ENCODE results near the gene KRT84.
A peak's percentile ranks its signal among the peaks of the same experiment; 100 is the strongest.

Gene KRT84

GRCh38 chr12:52385226-52385702 lies at the start of gene KRT84:
TSS of gene KRT84 (minus strand) at chr12:52385652. CDS start at chr12:52385585, 67 bp downstream.
- Histone ChIP-seq H3K36me3 (ENCODE audit: insufficient read depth, low read length) (no peaks in the 10 kb centered on the region), H3K27ac (ENCODE audit: low read depth, low read length) (no peak within 1 kb of the TSS), H3K4me3 (ENCODE audit: low read depth in 1 of 2, low read length in 2 of 2) (no peak within 1 kb of the TSS), H3K4me1 (ENCODE audit: insufficient read depth, low read length) (no peaks in the 10 kb centered on the region), H3K9ac (ENCODE audit: low read length) (no peak within 1 kb of the TSS), H3K9me3 (ENCODE audit: low read length) (no peaks in the 10 kb centered on the region), H3K27me3 (ENCODE audit: control insufficient read depth in 1 of 2, insufficient read depth in 2 of 2, low read length in 2 of 2) (no peaks in the 10 kb centered on the region)

- Histone ChIP-seq H3K27ac (ENCODE audit: low read depth, low read length) (no peak overlapping the region), H3K27me3 (ENCODE audit: control insufficient read depth in 1 of 2, insufficient read depth in 2 of 2, low read length in 2 of 2) (no peaks in the 10 kb centered on the region), H3K9ac (ENCODE audit: low read length) (no peak overlapping the region), H3K4me1 (ENCODE audit: insufficient read depth, low read length) (peaks cover 18% of the 10 kb centered on the region), H3K36me3 (ENCODE audit: insufficient read depth, low read length) (no peaks in the 10 kb centered on the region), H3K4me3 (ENCODE audit: low read depth in 1 of 2, low read length in 2 of 2) (no peak overlapping the region), H3K9me3 (ENCODE audit: low read length) (no peaks in the 10 kb centered on the region)
Observed at GRCh38 chr12:52434760-52435530, 49.5 kb upstream of the KRT84 start.

DNA sequence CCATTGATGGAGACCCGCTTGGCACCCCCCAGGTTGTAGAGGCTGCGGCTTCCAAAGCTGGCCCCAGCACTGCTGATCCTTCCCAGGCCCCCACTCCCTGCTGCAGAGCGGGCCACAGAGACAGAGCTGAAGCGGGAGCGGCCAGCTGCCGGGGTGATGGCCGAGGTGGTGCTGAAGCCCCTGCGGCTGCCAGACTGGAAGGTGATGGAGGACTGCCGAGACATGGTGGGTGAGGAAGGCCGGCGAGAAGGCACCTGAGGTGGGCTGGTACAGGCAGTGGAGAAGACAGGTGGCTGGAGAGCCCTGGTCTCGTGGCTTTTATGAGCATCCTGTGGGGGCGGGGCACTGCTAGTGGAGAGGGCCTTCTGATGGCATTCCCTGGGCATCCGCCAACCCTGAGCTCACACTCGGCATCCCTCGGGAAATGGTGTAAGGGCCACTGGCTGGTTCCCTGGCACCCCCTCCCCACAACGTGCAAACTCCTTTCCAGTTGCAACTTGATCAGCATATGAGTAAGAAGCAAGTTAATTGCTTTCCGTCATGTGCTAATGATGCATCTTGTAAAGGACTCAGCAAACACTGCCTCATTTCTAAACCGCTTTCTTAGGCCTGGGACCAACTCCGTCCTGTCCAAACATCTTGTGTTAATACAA lies 48.8 kb upstream of the KRT84 start, which contains the start of gene KRT75:
KRT75 (minus strand) TSS at position 291 of the 653 bp plus-strand sequence; CDS start at position 224, 67 bp downstream.
- H3K9ac ChIP-seq (ENCODE audit: low read length) = no peak within 1 kb of the TSS
- no peaks in the 10 kb centered on the region for H3K9me3 ChIP-seq (ENCODE audit: low read length)
- no peaks in the 10 kb centered on the region for H3K36me3 ChIP-seq (ENCODE audit: insufficient read depth, low read length)
- H3K27me3 ChIP-seq (ENCODE audit: control insufficient read depth in 1 of 2, insufficient read depth in 2 of 2, low read length in 2 of 2) = no peaks in the 10 kb centered on the region
- peaks cover 18% of the 10 kb centered on the region for H3K4me1 ChIP-seq (ENCODE audit: insufficient read depth, low read length)
- H3K4me3 ChIP-seq (ENCODE audit: low read depth in 1 of 2, low read length in 2 of 2) = no peak within 1 kb of the TSS
- H3K27ac ChIP-seq (ENCODE audit: low read depth, low read length) = no peak within 1 kb of the TSS

DNA sequence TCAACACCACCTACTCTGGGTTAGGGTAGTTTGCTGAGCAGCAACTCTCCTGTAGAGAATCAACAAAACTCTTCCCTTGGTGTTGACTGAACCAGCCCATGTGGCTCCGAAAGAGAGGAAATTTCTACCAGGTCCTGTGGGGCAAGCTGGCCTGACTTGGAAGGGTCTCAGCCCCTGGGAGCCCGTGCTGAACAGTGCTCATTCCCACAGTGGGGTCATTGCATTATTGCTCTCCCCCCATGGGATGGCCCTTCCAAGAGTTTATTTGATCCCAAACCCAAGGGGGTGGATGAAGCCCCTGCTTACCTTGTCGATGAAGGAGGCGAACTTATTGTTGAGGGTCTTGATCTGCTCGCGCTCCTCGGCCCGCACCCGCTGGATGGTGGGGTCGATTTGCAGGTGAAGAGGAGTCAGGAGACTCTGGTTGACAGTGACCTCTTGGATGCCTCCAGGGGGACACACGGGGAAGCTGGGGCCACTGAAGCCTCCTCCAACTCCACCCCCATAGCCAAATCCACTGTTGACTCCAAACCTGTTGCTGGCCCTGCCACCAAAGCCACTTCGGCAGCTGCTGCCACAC lies 48.1 kb upstream of the KRT84 start:
- H3K9ac ChIP-seq (ENCODE audit: low read length) = no peak overlapping the region
- peaks cover 18% of the 10 kb centered on the region for H3K4me1 ChIP-seq (ENCODE audit: insufficient read depth, low read length)
- no peak overlapping the region for H3K27ac ChIP-seq (ENCODE audit: low read depth, low read length)
- H3K4me3 ChIP-seq (ENCODE audit: low read depth in 1 of 2, low read length in 2 of 2) = no peak overlapping the region
- H3K9me3 ChIP-seq (ENCODE audit: low read length) = no peaks in the 10 kb centered on the region
- H3K36me3 ChIP-seq (ENCODE audit: insufficient read depth, low read length) = no peaks in the 10 kb centered on the region
- H3K27me3 ChIP-seq (ENCODE audit: control insufficient read depth in 1 of 2, insufficient read depth in 2 of 2, low read length in 2 of 2) = no peaks in the 10 kb centered on the region

- peaks cover 18% of the 10 kb centered on the region for H3K4me1 ChIP-seq (ENCODE audit: insufficient read depth, low read length)
- no peak overlapping the region for H3K27ac ChIP-seq (ENCODE audit: low read depth, low read length)
- H3K4me3 ChIP-seq (ENCODE audit: low read depth in 1 of 2, low read length in 2 of 2) = no peak overlapping the region
- H3K9ac ChIP-seq (ENCODE audit: low read length) = no peak overlapping the region
- no peaks in the 10 kb centered on the region for H3K27me3 ChIP-seq (ENCODE audit: control insufficient read depth in 1 of 2, insufficient read depth in 2 of 2, low read length in 2 of 2)
- no peaks in the 10 kb centered on the region for H3K9me3 ChIP-seq (ENCODE audit: low read length)
- no peaks in the 10 kb centered on the region for H3K36me3 ChIP-seq (ENCODE audit: insufficient read depth, low read length)
Observed at GRCh38 chr12:52432559-52433207, 47.2 kb upstream of the KRT84 start.

- H3K27me3 ChIP-seq (ENCODE audit: control insufficient read depth in 1 of 2, insufficient read depth in 2 of 2, low read length in 2 of 2) = no peaks in the 10 kb centered on the region
- H3K27ac ChIP-seq (ENCODE audit: low read depth, low read length) = no peak overlapping the region
- no peak overlapping the region for H3K9ac ChIP-seq (ENCODE audit: low read length)
- H3K4me1 ChIP-seq (ENCODE audit: insufficient read depth, low read length) = peaks cover 36% of the 10 kb centered on the region
- no peaks in the 10 kb centered on the region for H3K9me3 ChIP-seq (ENCODE audit: low read length)
- no peaks in the 10 kb centered on the region for H3K36me3 ChIP-seq (ENCODE audit: insufficient read depth, low read length)
- H3K4me3 ChIP-seq (ENCODE audit: low read depth in 1 of 2, low read length in 2 of 2) = no peak overlapping the region
Observed at GRCh38 chr12:52428121-52428520, 42.7 kb upstream of the KRT84 start.

GRCh38 chr12:52427083-52427482 lies 41.6 kb upstream of the KRT84 start:
- Histone ChIP-seq H3K36me3 (ENCODE audit: insufficient read depth, low read length) (no peaks in the 10 kb centered on the region), H3K27me3 (ENCODE audit: control insufficient read depth in 1 of 2, insufficient read depth in 2 of 2, low read length in 2 of 2) (no peaks in the 10 kb centered on the region), H3K4me1 (ENCODE audit: insufficient read depth, low read length) (peaks cover 43% of the 10 kb centered on the region), H3K9me3 (ENCODE audit: low read length) (no peaks in the 10 kb centered on the region), H3K27ac (ENCODE audit: low read depth, low read length) (no peak overlapping the region), H3K4me3 (ENCODE audit: low read depth in 1 of 2, low read length in 2 of 2) (no peak overlapping the region), H3K9ac (ENCODE audit: low read length) (no peak overlapping the region)

DNA sequence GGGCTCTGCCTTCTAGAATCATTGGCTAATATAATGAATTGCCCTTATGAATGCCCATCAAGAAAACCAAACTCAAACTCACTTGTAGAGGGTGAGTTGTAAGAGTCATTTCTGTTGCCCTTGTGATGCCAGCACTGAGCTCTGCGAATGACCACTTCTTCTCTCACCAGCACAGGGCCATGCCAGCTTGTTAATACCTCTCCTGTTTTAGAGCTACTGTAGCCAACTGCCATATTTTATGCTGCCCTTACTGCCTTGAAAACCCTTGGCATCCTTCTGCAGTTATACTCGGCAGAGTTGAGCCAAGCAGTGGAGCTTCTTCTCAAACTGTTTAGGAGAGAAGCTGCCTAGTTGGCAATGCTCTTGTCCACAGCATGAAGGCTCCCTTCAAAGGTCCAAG lies 40.6 kb upstream of the KRT84 start:
- no peaks in the 10 kb centered on the region for H3K27me3 ChIP-seq (ENCODE audit: control insufficient read depth in 1 of 2, insufficient read depth in 2 of 2, low read length in 2 of 2)

GRCh38 chr12:52425466-52425865 lies 40.0 kb upstream of the KRT84 start:
- no peaks in the 10 kb centered on the region for H3K9me3 ChIP-seq (ENCODE audit: low read length)
- H3K9ac ChIP-seq (ENCODE audit: low read length) = no peak overlapping the region
- H3K4me3 ChIP-seq (ENCODE audit: low read depth in 1 of 2, low read length in 2 of 2) = no peak overlapping the region
- H3K27ac ChIP-seq (ENCODE audit: low read depth, low read length) = no peak overlapping the region
- no peaks in the 10 kb centered on the region for H3K27me3 ChIP-seq (ENCODE audit: control insufficient read depth in 1 of 2, insufficient read depth in 2 of 2, low read length in 2 of 2)
- H3K4me1 ChIP-seq (ENCODE audit: insufficient read depth, low read length) = peaks cover 43% of the 10 kb centered on the region
- H3K36me3 ChIP-seq (ENCODE audit: insufficient read depth, low read length) = no peaks in the 10 kb centered on the region

More for the DNA sequence above, 40.6 kb upstream of the KRT84 start:
- no peak overlapping the region for H3K9ac ChIP-seq (ENCODE audit: low read length)
- H3K4me1 ChIP-seq (ENCODE audit: insufficient read depth, low read length) = peaks cover 43% of the 10 kb centered on the region
- no peaks in the 10 kb centered on the region for H3K36me3 ChIP-seq (ENCODE audit: insufficient read depth, low read length)
- H3K9me3 ChIP-seq (ENCODE audit: low read length) = no peaks in the 10 kb centered on the region
- no peak overlapping the region for H3K4me3 ChIP-seq (ENCODE audit: low read depth in 1 of 2, low read length in 2 of 2)
- no peak overlapping the region for H3K27ac ChIP-seq (ENCODE audit: low read depth, low read length)

DNA sequence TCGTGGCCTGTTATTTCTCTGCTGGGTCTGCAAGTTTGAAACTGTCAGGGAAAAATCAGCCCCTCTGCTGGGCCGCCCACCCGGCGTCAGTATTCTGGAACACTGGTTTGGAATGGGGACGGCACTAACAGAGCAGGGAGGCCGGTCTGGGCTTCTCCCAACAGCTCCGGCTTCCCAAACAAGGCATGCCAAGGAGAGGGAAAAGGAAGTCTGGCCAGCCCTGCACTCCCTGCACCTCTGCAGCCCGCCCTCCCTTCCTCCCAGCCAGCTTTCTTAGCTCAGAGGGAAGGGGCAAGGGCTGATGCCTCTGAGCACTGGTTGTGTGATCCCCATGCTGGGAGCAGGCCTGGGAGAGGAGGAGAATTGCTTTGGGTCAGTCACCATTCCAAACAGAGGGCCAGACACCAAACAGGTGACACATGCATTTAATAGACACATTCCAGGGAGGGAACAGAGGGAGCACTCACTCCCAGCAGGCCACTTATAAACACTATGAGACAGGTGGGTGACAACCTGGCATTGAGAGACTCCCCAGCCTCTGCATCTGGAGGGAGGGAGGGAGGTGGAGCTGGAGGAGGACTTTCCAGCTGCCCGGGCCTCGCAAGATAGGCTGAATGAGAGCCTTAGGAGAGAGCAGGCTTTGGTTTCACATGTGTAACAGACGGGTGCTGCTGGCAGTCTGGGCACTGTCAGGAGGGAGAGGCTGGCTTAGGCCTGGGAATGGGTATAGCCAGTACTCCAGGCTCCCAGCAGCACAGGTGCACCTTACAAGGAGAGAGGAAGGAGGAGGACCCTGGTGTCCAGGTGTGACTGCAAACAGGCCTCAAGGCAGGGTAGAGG lies 38.4 kb upstream of the KRT84 start:
- Histone ChIP-seq H3K9ac (ENCODE audit: low read length) (no peak overlapping the region), H3K4me1 (ENCODE audit: insufficient read depth, low read length) (peaks cover 43% of the 10 kb centered on the region), H3K4me3 (ENCODE audit: low read depth in 1 of 2, low read length in 2 of 2) (no peak overlapping the region), H3K9me3 (ENCODE audit: low read length) (no peaks in the 10 kb centered on the region), H3K27ac (ENCODE audit: low read depth, low read length) (peak overlapping the region; percentile 62), H3K36me3 (ENCODE audit: insufficient read depth, low read length) (no peaks in the 10 kb centered on the region), H3K27me3 (ENCODE audit: control insufficient read depth in 1 of 2, insufficient read depth in 2 of 2, low read length in 2 of 2) (no peaks in the 10 kb centered on the region)

Measured in muscle layer of colon (tissue), 2 donors.